NCI-H1092 (cell line): ENCODE results near the gene GPR137B.

Experiments used
- DNase-seq: peaks from one replicate; lab custom pipeline; 2025; lab: John Stamatoyannopoulos, UW

Gene GPR137B

GRCh38 chr1:236204039-236204438, 61.7 kb downstream of the GPR137B start:
- no peak for DNase-seq

GRCh38 chr1:236204656-236205055, 62.3 kb downstream of the GPR137B start:
- no peak for DNase-seq

- no peak for DNase-seq
These were observed 64.2 kb downstream of the GPR137B start for GRCh38 chr1:236206548-236206947.

- no peak for DNase-seq
These were observed 64.8 kb downstream of the GPR137B start for GRCh38 chr1:236207121-236207520.

- no peak for DNase-seq
These were observed 65.2 kb downstream of the GPR137B start for GRCh38 chr1:236207569-236207968.

- no peak for DNase-seq
These were observed 66.8 kb downstream of the GPR137B start for GRCh38 chr1:236209185-236209584.

- DNase-seq, result no peak
These were observed 67.4 kb downstream of the GPR137B start for GRCh38 chr1:236209713-236210112.

- DNase-seq, result no peak
These were observed 69.5 kb downstream of the GPR137B start for GRCh38 chr1:236211815-236212214.

GRCh38 chr1:236213534-236213933, 71.2 kb downstream of the GPR137B start:
- no peak for DNase-seq

- DNase-seq, result no peak
These were observed 72.4 kb downstream of the GPR137B start for GRCh38 chr1:236214761-236215160.

GRCh38 chr1:236220473-236220872, 78.1 kb downstream of the GPR137B start:
- DNase-seq, result no peak

GRCh38 chr1:236222632-236223031, 80.3 kb downstream of the GPR137B start:
- DNase-seq, result no peak

GRCh38 chr1:236228411-236228810, 86.1 kb downstream of the GPR137B start:
- no peak for DNase-seq

GRCh38 chr1:236235116-236235515, 92.8 kb downstream of the GPR137B start:
- DNase-seq, result no peak

GRCh38 chr1:236239092-236239585, 96.8 kb downstream of the GPR137B start:
- no peak for DNase-seq

- DNase-seq, result no peak
These were observed 98.3 kb downstream of the GPR137B start for GRCh38 chr1:236240675-236241074.

- DNase-seq, result no peak
These were observed 100.2 kb downstream of the GPR137B start for GRCh38 chr1:236242568-236242967.

- DNase-seq, result no peak
These were observed 104.9 kb downstream of the GPR137B start for GRCh38 chr1:236247286-236247685.

GRCh38 chr1:236251587-236251986, 109.2 kb downstream of the GPR137B start:
- DNase-seq, result no peak

- DNase-seq, result no peak
These were observed 110.8 kb downstream of the GPR137B start for GRCh38 chr1:236253119-236253518.

- no peak for DNase-seq
These were observed 111.7 kb downstream of the GPR137B start for GRCh38 chr1:236253918-236254637.

GRCh38 chr1:236257216-236257615, 114.9 kb downstream of the GPR137B start:
- DNase-seq, result no peak

GRCh38 chr1:236258114-236258622, 115.8 kb downstream of the GPR137B start:
- no peak for DNase-seq
